Ovary (tissue), 3 donors: ENCODE measurements around the gene SBF2.

Source experiments
- CTCF ChIP-seq, 3 donors: fragments of 450-650 bp in 2 of 3; fragments of 200-600 bp in 1 of 3; IDR thresholded peaks; one replicate each; pipeline versions ENCODE4 v1.5.1 to v1.8.0; 2016 to 2022; ENCODE audit warnings: antibody characterized with exemption in 3 of 3, mild to moderate bottlenecking in 1 of 3
- EP300 ChIP-seq: sonication (generic); formaldehyde crosslinking; IDR thresholded peaks from one replicate; pipeline ENCODE4 v1.6.1; 2017; ENCODE audit warnings: antibody characterized with exemption
- donor health status: DM: no; HTN: no; CAD: no.

GRCh38 chr11:10243896-10244575 lies 50.0 kb downstream of the SBF2 start:
- TF ChIP-seq CTCF (IDR thresholded peaks at IDR 0.05), result no peak
- TF ChIP-seq EP300, result no peak
